HFF-Myc (cell line): ENCODE measurements around the gene RABAC1.
"Not testable (repeated sequence)": the region's sequence is repeated elsewhere in the genome, so short reads cannot be mapped to it uniquely, and the experiment has no call there.

ENCODE experiments used
- DNase-seq: peaks from one replicate; pipeline ENCODE4 v3.0.0-alpha.2; 2011; ENCODE audit warnings: low read depth; ENCODE audit errors: extremely low read depth
- H3K4me3 ChIP-seq: replicated peaks from 2 replicates; pipeline ENCODE4 v1.5.1; 2011; ENCODE audit warnings: low read depth, mild to moderate bottlenecking, control low read depth, low read length
- TF ChIP-seq, protein P1 (sequence below): IDR thresholded peaks from 2 replicates; pipeline ENCODE4 v1.5.1; 2012; ENCODE audit warnings: mild to moderate bottlenecking, low read depth, low read length, control low read depth; ENCODE audit errors: missing control alignments

The RABAC1 gene

DNA sequence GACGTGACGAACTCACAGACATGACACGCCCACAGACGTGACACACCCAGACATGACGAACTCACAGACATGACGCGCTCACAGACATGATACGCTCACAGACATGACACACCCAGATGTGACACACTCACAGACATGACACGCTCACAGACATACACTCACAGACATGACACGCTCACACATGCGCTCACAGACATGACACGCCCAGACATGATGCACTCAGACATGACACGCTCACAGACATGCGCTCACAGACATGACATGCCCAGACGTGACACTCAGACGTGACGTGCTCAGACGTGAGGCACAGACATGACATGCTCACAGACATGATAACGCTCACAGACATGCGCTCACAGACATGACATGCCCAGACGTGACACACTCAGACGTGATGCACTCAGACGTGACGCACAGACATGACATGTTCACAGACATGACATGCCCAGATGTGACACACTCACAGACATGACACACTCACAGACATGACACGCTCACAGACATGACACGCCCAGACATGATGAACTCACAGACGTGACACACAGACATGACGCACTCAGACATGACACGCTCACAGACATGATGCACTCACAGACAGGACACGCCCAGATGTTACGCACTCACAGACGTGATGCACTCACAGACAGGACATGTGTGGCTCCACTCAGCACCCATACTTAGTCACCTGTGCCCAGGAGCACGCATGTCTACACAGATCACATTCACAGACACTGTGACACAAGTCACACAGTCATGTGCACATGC, 39.0 kb downstream of the RABAC1 start:
- DNase-seq: no peak
- no peak overlapping the region for H3K4me3 ChIP-seq
- TF ChIP-seq, protein P1, sequence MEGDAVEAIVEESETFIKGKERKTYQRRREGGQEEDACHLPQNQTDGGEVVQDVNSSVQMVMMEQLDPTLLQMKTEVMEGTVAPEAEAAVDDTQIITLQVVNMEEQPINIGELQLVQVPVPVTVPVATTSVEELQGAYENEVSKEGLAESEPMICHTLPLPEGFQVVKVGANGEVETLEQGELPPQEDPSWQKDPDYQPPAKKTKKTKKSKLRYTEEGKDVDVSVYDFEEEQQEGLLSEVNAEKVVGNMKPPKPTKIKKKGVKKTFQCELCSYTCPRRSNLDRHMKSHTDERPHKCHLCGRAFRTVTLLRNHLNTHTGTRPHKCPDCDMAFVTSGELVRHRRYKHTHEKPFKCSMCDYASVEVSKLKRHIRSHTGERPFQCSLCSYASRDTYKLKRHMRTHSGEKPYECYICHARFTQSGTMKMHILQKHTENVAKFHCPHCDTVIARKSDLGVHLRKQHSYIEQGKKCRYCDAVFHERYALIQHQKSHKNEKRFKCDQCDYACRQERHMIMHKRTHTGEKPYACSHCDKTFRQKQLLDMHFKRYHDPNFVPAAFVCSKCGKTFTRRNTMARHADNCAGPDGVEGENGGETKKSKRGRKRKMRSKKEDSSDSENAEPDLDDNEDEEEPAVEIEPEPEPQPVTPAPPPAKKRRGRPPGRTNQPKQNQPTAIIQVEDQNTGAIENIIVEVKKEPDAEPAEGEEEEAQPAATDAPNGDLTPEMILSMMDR: no peak

DNA sequence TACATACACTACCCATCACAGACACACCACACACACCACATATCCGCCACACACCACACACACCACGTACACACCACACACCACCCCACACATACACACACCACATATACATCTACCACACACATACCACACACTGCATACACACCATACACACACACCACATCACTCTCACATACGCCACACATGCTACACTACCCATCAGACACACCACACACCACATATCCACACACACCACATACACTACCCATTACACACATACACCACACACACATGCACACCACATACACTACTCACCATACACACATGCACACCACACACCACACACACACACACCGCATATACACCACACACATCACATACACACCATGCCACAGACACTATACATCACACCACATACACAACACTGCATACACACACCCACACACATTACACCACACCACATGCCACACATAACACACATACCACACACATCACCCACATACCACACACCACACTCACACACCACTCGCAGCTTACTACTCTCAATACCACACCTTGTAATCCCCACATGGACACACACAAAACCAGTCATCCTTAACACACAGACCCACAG, 40.4 kb downstream of the RABAC1 start:
- TF ChIP-seq, protein P1: no peak

GRCh38 chr19:41918095-41918494, 41.0 kb downstream of the RABAC1 start:
- TF ChIP-seq, protein P1: no peak
- H3K4me3 ChIP-seq: no peak overlapping the region
- no peak for DNase-seq

More for the DNA sequence above, 40.4 kb downstream of the RABAC1 start:
- DNase-seq: no peak
- H3K4me3 ChIP-seq: no peak overlapping the region

GRCh38 chr19:41917676-41918075, 41.4 kb downstream of the RABAC1 start:
- TF ChIP-seq, protein P1: no peak
- H3K4me3 ChIP-seq: no peak overlapping the region
- DNase-seq: no peak

- no peak for DNase-seq
- no peak overlapping the region for H3K4me3 ChIP-seq
- TF ChIP-seq, protein P1: no peak
Measured at GRCh38 chr19:41915776-41916414, 43.2 kb downstream of the RABAC1 start.

- H3K4me3 ChIP-seq: no peak overlapping the region
- TF ChIP-seq, protein P1: no peak
- DNase-seq: no peak
Measured at GRCh38 chr19:41915021-41915775, 43.9 kb downstream of the RABAC1 start.

- DNase-seq, H3K4me3 ChIP-seq: not testable (repeated sequence)
Measured at GRCh38 chr19:41914424-41914834, 44.7 kb downstream of the RABAC1 start.
